Transverse colon (tissue), 3 donors: ENCODE measurements around the gene TDRKH.

Source experiments
- CTCF ChIP-seq, 5 experiments: fragments of 200-600 bp in 3 of 5; fragments of 450-650 bp in 2 of 5; sonication (generic) in 3 of 5; IDR thresholded peaks; 1 replicate in 2 of 5; 2 replicates in 3 of 5; pipeline ENCODE4 v1.5.1; 2016 to 2017; ENCODE audit warnings: antibody characterized with exemption in 5 of 5, inconsistent platforms in 3 of 5, mild to moderate bottlenecking in 2 of 5, moderate library complexity in 1 of 5
- POLR2A ChIP-seq: fragments of 450-650 bp; IDR thresholded peaks from one replicate; pipeline ENCODE4 v1.6.1; 2016; ENCODE audit warnings: antibody characterized with exemption, mild to moderate bottlenecking, moderate library complexity

- TF ChIP-seq CTCF (IDR thresholded peaks at IDR 0.05) = no peak
- no peak for TF ChIP-seq POLR2A
These were observed 31.1 kb downstream of the TDRKH start for GRCh38 chr1:151759241-151759640.
